GM21526 (cell line): Measurements from ENCODE around the gene GHITM.
"Not testable (repeated sequence)": the region's sequence is repeated elsewhere in the genome, so short reads cannot be mapped to it uniquely, and the experiment has no call there.

Experiments used
- ATAC-seq: cut with Tn5 transposase; IDR thresholded peaks from one replicate; pipeline ENCODE4 v1.9.1; 2021; ENCODE audit warnings: moderate library complexity; ENCODE audit not compliant: unreplicated experiment, low FRiP score

Gene GHITM

DNA sequence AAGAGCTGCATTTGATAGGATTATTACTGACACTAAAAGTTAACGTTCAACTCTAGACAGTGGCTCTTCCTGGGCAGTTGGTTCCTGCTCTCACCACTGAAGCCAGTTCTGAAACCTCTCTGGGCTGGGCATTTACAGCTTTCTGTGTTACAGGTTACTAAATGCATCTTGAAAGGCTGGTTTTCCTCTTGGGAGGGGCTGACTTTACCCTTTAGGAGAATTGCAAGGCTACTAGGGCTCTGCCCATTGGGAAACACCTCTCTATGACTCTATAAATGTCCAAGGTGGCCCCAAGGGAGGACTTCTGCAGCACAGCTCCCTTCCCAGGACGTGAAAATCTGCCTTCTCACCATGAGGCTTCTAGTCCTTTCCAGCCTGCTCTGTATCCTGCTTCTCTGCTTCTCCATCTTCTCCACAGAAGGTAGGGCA lies 34.2 kb downstream of the GHITM start, which contains the start of gene GPR15LG:
GPR15LG (plus strand) TSS at position 301 of the 429 bp plus-strand sequence; CDS start at position 352, 51 bp downstream.
- peak; percentile 33 for ATAC-seq

DNA sequence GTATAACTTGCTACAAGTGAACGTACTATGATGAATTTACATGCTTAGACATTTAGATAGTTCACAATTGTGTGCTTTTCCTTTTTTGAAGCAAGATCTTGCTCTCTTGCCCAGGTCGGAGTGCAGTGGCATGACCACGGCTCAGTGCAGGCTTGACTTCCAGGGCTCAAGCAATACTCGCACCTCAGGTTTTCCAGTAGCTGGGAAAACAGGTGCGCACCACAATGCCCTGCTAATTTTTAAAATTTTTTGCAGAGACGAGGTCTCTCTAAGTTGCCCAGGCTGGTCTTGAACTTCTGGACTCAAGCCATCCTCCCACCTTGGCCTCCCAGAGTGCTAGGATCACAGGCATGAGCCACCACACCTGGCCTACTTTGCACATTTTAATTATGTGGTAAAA lies 36.1 kb downstream of the GHITM start:
- ATAC-seq, result no peak

DNA sequence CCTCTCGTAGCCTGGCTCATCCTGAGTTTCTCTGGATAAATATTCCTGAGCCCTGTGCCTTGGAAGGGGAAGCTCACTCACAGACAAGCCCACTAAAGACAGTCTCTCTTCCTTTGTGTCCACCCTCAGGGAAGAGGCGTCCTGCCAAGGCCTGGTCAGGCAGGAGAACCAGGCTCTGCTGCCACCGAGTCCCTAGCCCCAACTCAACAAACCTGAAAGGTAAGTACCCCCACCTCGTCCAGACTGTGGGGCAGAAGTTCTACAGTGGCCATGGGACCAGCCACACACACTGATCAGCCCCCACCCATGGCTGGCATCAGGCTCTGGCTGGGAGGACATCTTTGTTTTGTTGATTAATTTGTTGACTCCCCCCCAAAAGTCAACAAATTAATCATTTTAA lies 37.0 kb downstream of the GHITM start:
- ATAC-seq, result no peak

DNA sequence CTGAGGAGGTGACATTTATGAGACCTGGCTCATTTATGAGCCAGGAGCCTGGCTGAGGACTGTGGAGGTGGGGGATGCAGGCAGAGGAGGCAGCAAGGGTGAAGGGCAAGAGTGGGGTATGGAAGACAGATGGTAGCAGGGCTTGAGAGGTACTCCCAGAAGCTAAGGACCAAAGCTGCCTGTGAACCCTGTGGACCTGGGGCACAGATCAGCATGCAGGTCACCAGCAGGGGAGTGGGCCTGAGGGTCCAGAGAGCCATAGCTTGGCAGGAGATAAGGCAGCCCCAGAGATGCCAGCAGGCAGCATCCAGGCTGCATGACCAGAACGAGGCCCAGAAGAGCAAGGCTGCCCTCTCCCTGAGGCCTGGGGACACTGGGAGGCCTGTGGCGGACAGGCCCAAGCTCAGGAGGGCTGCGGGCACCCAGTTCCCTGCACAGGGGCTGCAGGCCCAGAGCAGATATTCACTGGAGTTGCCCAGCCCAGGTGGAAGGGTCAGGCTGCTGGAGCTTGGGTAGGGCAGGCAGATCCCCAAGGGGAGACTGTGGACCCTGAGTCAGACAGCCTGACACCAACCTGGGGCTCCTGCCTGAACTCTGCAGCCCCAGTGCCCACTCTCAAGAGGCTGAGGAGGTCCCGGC lies 37.6 kb downstream of the GHITM start:
- no peak for ATAC-seq

- ATAC-seq, result peak; percentile 42
Measured at GRCh38 chr10:84177541-84178141, 38.3 kb downstream of the GHITM start.

GRCh38 chr10:84178160-84178609 lies 38.9 kb downstream of the GHITM start:
- no peak for ATAC-seq

- ATAC-seq, result peak; percentile 93
Measured at GRCh38 chr10:84179059-84179710, 39.9 kb downstream of the GHITM start.

DNA sequence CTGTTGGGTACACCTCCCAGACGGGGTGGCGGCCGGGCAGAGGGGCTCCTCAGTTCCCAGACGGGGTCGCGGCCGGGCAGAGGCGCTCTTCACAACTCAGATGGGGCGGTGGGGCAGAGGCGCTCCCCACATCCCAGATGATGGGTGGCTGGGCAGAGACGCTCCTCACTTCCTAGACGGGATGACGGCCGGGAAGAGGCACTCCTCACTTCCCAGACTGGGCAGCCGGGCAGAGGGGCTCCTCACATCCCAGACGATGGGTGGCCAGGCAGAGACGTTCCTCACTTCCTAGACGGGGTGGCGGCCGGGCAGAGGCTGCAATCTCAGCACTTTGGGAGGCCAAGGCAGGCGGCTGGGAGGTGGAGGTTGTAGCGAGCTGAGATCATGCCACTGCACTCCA lies 41.1 kb downstream of the GHITM start:
- ATAC-seq, result not testable (repeated sequence)

GRCh38 chr10:84181631-84182030 lies 42.3 kb downstream of the GHITM start:
- no peak for ATAC-seq

DNA sequence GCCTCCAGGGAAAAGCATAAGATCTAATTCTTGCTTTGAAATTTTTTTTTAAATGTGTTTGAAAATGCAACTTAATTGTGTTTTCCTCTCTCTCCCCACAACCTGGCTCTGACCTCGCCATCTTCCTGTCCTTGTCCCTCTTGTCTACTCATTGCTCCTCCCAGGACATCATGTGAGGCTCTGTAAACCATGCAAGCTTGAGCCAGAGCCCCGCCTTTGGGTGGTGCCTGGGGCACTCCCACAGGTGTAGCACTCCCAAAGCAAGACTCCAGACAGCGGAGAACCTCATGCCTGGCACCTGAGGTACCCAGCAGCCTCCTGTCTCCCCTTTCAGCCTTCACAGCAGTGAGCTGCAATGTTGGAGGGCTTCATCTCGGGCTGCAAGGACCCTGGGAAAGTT lies 45.2 kb downstream of the GHITM start:
- ATAC-seq, result no peak

GRCh38 chr10:84185526-84186175 lies 46.3 kb downstream of the GHITM start:
- no peak for ATAC-seq

GRCh38 chr10:84188815-84189214 lies 49.5 kb downstream of the GHITM start:
- ATAC-seq, result no peak

DNA sequence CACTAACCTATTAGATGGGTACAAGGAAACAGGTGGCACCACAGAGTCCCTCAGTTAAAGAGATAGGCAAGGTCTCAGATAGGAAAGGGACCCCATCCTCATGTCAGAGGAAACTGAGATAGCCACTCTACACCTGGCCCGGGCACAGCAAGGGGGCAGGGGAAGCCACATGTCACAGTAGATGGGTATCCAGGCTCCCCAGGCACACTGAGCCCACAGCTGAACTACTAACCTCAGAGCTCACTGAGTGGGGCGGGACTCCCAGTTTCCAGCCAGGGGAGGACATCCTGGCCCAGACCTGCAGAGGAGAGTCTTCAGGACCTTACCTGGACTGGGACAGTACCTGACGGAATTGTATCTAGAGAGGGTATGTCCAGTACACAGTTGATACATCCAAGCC lies 51.3 kb downstream of the GHITM start:
- no peak for ATAC-seq

DNA sequence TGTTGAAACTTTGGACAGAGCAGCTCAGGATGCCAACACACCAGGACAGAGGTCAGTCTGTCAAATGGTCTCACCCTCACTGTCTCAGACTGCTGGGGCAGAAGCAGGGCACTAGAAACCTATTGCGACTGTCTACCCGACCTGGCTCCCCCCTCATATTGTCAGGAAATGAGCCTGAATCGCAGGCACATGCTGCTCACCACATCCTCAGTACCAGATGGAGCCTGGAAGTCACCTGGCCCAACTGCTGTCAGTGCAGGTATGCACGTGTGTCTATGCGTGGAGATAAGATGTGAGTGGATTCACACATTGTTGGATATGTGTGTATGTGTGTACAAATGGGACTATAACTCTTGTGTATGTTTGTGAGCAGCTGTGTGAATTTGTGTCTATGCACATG lies 51.8 kb downstream of the GHITM start:
- no peak for ATAC-seq

DNA sequence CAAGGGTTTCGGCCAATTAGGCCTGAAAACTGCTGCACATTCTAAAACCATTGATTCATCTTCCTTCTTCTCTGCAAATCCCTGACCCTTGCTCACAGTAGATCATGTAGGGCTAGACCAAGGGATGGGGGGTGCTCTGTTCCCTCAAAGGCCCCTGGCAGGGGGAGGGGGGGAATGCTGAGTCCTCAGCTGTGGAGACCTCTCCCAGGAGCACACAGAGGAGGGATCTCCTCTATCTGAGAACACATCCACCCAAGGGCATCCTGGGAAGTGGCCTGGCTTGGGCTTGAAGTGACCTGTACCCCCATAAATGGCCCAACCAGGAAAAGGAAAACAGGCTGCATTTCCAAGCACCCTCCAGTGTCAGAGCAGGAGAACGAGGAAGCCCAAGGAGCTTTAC lies 54.0 kb downstream of the GHITM start:
- no peak for ATAC-seq

DNA sequence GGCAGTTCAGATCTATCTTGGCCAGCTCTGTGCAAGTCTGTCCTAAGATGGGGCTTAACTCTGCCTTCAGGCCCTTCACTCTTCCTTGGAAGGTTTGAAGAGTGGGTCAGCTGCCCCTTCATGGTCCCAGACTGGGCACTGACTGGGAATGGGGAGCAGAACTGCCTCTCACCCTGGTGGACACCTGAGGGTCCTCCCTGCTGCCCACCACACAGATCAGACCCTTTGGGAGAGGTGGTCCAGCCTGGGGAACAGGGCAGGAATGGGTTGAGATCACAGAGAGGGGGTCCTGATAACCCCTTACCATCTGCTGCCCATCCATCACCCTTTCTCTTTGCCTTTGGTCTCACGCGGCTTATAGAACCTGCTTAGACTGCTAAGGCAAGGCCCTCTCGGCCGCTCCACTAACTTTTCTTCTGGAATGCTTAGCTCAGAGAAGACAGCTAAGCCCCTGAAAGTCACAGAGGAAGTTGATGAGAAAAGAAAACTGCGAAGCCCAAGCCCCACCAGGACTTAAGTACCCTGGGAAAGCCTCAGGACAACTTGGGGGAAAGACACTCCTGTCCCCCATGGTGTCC lies 54.6 kb downstream of the GHITM start:
- ATAC-seq, result no peak

DNA sequence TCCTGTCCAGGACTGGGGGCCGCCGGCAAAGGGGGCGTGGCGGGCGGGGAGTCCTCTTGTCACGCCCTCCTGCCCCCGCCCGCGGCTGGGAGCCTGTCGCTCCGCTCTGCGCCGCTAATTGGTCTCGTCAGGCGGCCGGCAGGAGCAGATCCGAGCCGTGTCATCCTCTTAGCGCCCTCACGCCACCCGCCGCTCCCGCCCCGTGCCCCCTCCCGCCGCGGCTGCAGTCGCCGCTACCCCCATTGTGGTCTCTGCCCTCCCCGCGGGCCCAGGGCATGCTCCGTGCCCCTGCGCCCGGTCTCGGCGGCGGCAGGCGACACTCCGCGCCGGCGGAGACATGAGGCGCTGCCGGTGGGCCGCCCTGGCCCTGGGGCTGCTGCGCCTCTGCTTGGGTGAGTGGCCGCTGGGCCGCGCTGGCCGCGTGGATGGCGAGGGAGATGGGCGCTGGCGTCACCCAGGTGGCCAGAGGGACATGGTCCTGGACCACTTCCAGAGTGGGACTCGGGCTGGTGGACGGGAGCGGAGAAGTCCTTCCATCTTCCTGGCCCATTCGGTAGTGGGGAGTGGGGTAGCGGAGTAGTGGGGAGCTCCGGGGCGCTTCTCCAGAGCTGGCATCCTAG lies 55.2 kb downstream of the GHITM start, which contains the start of gene CDHR1:
CDHR1 (plus strand) TSS at position 114 of the 620 bp plus-strand sequence; CDS start at position 338, 224 bp downstream.
- peak; percentile 69 for ATAC-seq

GRCh38 chr10:84195044-84195830 lies 55.9 kb downstream of the GHITM start:
- ATAC-seq, result no peak

DNA sequence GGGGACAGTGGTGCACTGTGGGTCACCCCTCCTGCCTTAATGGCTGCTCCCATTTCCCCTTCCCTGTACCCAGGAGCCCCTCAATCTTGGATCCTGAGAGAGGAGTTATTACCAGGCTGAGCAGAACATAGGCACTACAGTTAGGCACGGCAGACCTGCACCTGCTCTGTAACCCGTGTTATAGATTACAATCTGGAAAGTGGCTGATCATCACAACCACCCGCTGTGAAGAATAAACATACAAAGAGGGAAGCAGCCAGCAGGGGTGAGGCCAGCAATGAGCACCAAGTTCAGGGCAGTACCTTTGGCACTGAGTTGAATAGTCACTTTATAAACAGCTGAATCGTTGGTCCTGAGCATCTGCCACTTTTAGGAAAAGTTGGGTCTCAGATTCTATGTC lies 56.8 kb downstream of the GHITM start:
- no peak for ATAC-seq

- no peak for ATAC-seq
Measured at GRCh38 chr10:84196941-84197340, 57.6 kb downstream of the GHITM start.
